ENCODE measurements around the gene DPP10.

The DPP10 gene

DNA sequence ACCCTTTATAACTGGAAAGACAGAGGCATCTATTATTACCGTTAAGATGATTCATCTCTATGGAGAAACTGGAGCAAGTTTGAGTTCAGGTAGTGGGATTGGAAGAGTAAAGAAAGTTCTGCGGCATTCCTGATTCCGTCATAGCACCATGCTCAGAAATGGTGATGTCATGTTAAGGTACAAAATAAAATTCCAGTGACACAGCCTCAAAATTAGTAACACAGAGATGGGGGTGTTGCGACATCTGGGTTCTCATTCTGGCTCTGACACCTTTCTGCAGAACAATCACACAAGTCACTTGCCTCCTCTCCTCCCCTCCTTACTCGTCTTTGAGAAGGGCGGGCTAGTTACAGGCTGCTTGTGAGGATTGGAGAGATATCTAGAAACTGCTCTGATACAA, 105.7 kb downstream of the DPP10 start:
- TF ChIP-seq POLR2AphosphoS5 (IDR thresholded peaks at IDR 0.05; ENCODE audit: low read depth, low read length) (no peak), POLR2A (IDR thresholded peaks at IDR 0.05; ENCODE audit: low read depth, low read length) (no peak), TAF1 (IDR thresholded peaks at IDR 0.05; ENCODE audit: borderline replicate concordance, low read depth, low read length) (no peak)
- DNase-seq (ENCODE audit: insufficient read length) (no peak), FAIRE-seq (no peak)

- FAIRE-seq (no peak), DNase-seq (ENCODE audit: insufficient read length) (no peak)
- TF ChIP-seq TAF1 (IDR thresholded peaks at IDR 0.05; ENCODE audit: borderline replicate concordance, low read depth, low read length) (no peak), POLR2AphosphoS5 (IDR thresholded peaks at IDR 0.05; ENCODE audit: low read depth, low read length) (no peak), POLR2A (IDR thresholded peaks at IDR 0.05; ENCODE audit: low read depth, low read length) (no peak)
Observed at GRCh38 chr2:114550364-114550763, 107.9 kb downstream of the DPP10 start.

DNA sequence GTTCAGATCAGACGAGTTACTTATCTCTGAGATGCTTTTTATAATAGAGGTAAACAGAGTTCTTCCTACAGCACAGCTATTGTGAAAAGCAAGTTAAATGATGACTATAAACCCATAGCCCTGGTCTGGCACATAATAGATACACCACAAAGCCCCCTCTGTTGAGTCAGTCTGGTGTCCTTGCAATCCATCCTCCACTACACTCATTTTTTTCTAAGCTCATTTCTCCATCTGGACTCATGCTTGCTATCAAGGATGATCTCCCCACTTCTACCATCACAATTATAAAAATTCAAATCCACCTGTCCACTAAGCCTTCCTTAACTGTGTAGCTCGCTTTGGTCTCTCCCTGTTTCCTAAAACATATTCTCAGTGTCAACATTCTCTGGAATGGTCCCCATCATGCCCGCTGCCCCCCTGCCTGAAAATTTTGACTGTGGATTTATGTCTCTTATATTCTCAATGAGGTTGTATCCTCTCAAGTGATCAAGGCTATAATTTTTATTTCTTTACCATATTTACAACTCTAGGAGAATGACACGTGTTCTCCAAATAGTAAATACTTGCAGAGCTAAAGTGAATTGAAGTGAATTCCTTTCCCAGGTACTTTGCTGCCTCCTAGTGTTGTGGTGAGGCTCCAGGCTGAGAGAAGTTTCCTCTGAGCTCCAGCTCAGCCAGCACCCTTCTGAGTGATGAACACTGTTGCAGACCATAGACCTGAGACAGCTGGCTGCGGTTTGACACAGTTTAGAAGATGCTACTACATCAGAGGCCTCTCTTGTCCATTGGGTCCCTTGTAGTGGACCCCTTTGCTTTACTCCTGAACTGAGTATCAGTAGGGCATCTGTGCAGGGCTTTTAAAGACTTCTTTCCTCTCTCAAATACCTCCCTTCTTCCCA, 108.7 kb downstream of the DPP10 start:
- FAIRE-seq = peak; percentile 67
- no peak for DNase-seq (ENCODE audit: insufficient read length)
- no peak for TF ChIP-seq TAF1 (IDR thresholded peaks at IDR 0.05; ENCODE audit: borderline replicate concordance, low read depth, low read length)
- no peak for TF ChIP-seq POLR2A (IDR thresholded peaks at IDR 0.05; ENCODE audit: low read depth, low read length)
- no peak for TF ChIP-seq POLR2AphosphoS5 (IDR thresholded peaks at IDR 0.05; ENCODE audit: low read depth, low read length)

GRCh38 chr2:114553027-114553426, 110.6 kb downstream of the DPP10 start:
- FAIRE-seq (no peak), DNase-seq (ENCODE audit: insufficient read length) (no peak)
- no peak for TF ChIP-seq POLR2A (IDR thresholded peaks at IDR 0.05; ENCODE audit: low read depth, low read length)
- no peak for TF ChIP-seq POLR2AphosphoS5 (IDR thresholded peaks at IDR 0.05; ENCODE audit: low read depth, low read length)
- TF ChIP-seq TAF1 (IDR thresholded peaks at IDR 0.05; ENCODE audit: borderline replicate concordance, low read depth, low read length) = no peak

GRCh38 chr2:114569166-114569565, 126.7 kb downstream of the DPP10 start:
- TF ChIP-seq TAF1 (IDR thresholded peaks at IDR 0.05; ENCODE audit: borderline replicate concordance, low read depth, low read length) (no peak), POLR2AphosphoS5 (IDR thresholded peaks at IDR 0.05; ENCODE audit: low read depth, low read length) (no peak), POLR2A (IDR thresholded peaks at IDR 0.05; ENCODE audit: low read depth, low read length) (no peak)
- DNase-seq (ENCODE audit: insufficient read length) (no peak), FAIRE-seq (no peak)

DNA sequence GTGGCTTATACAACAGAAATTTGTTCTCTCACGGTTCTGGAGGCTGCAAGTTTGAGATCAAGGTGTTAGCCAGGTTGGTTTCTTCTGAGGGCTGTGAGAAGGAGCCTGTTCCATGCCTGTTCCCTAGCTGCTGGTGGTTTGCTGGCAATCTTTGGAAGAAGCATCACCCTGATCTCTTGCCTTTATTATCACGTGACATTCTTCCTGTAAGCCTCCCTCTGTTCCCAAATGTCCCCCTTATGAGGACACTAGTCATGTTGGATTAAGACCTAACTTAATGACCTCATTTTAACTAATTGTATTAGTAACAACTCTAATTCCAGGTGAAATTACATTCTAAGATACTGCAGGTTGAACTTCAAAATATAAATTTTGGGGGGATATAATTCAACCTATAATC, 135.2 kb downstream of the DPP10 start:
- FAIRE-seq = no peak
- DNase-seq (ENCODE audit: insufficient read length) = no peak
- no peak for TF ChIP-seq POLR2A (IDR thresholded peaks at IDR 0.05; ENCODE audit: low read depth, low read length)
- no peak for TF ChIP-seq POLR2AphosphoS5 (IDR thresholded peaks at IDR 0.05; ENCODE audit: low read depth, low read length)
- TF ChIP-seq TAF1 (IDR thresholded peaks at IDR 0.05; ENCODE audit: borderline replicate concordance, low read depth, low read length) = no peak

DNA sequence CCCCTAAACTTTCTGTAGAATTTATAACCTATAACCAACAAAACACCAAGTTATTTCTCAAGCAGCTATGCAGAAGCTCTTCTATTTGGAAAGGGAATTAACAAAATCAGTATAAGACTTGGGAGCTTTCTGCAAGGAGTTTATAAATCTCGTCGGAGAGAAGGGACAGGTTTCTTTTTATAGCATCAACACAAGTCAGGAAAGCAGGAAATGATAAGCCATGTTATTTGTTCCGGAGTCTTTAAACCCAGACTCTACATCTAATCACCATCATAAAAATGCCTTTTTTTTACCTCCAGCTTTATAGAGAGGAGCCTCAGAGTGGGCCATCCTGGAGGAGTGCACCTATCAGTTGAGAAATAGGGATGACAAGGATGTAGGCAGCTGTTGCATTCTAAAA, 137.1 kb downstream of the DPP10 start:
- DNase-seq (ENCODE audit: insufficient read length) = no peak
- no peak for FAIRE-seq
- TF ChIP-seq TAF1 (IDR thresholded peaks at IDR 0.05; ENCODE audit: borderline replicate concordance, low read depth, low read length) = no peak
- no peak for TF ChIP-seq POLR2A (IDR thresholded peaks at IDR 0.05; ENCODE audit: low read depth, low read length)
- TF ChIP-seq POLR2AphosphoS5 (IDR thresholded peaks at IDR 0.05; ENCODE audit: low read depth, low read length) = no peak

GRCh38 chr2:114580691-114581090, 138.2 kb downstream of the DPP10 start:
- no peak for TF ChIP-seq TAF1 (IDR thresholded peaks at IDR 0.05; ENCODE audit: borderline replicate concordance, low read depth, low read length)
- no peak for TF ChIP-seq POLR2AphosphoS5 (IDR thresholded peaks at IDR 0.05; ENCODE audit: low read depth, low read length)
- no peak for TF ChIP-seq POLR2A (IDR thresholded peaks at IDR 0.05; ENCODE audit: low read depth, low read length)
- DNase-seq (ENCODE audit: insufficient read length) = no peak
- FAIRE-seq = no peak

- DNase-seq (ENCODE audit: insufficient read length) (no peak), FAIRE-seq (no peak)
- no peak for TF ChIP-seq TAF1 (IDR thresholded peaks at IDR 0.05; ENCODE audit: borderline replicate concordance, low read depth, low read length)
- TF ChIP-seq POLR2AphosphoS5 (IDR thresholded peaks at IDR 0.05; ENCODE audit: low read depth, low read length) = no peak
- no peak for TF ChIP-seq POLR2A (IDR thresholded peaks at IDR 0.05; ENCODE audit: low read depth, low read length)
Observed at GRCh38 chr2:114598329-114598728, 155.9 kb downstream of the DPP10 start.

GRCh38 chr2:114609203-114609602, 166.8 kb downstream of the DPP10 start:
- DNase-seq (ENCODE audit: insufficient read length) = no peak
- TF ChIP-seq TAF1 (IDR thresholded peaks at IDR 0.05; ENCODE audit: borderline replicate concordance, low read depth, low read length) (no peak), POLR2AphosphoS5 (IDR thresholded peaks at IDR 0.05; ENCODE audit: low read depth, low read length) (no peak), POLR2A (IDR thresholded peaks at IDR 0.05; ENCODE audit: low read depth, low read length) (no peak)
- FAIRE-seq = no peak

DNA sequence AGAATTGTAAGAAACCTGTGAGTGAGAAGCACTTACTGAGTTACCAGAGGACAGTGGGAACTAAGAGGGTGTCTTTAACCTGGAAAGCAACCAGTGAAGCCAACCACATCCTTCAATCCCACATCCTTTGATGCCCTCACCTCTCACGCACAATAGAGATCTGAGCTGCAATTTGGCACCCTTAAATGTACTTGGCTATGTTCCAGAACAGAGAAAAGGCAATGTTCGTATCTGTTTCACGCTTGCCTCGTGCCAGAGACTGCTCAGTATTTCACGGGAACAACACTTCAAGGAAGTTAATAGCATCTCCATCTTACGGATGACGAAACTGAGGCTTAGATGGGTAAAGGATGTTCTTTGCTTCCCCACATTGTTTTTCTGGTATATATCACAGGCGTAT, 167.4 kb downstream of the DPP10 start:
- DNase-seq (ENCODE audit: insufficient read length) = no peak
- no peak for FAIRE-seq
- TF ChIP-seq POLR2AphosphoS5 (IDR thresholded peaks at IDR 0.05; ENCODE audit: low read depth, low read length) (no peak), TAF1 (IDR thresholded peaks at IDR 0.05; ENCODE audit: borderline replicate concordance, low read depth, low read length) (no peak), POLR2A (IDR thresholded peaks at IDR 0.05; ENCODE audit: low read depth, low read length) (no peak)

DNA sequence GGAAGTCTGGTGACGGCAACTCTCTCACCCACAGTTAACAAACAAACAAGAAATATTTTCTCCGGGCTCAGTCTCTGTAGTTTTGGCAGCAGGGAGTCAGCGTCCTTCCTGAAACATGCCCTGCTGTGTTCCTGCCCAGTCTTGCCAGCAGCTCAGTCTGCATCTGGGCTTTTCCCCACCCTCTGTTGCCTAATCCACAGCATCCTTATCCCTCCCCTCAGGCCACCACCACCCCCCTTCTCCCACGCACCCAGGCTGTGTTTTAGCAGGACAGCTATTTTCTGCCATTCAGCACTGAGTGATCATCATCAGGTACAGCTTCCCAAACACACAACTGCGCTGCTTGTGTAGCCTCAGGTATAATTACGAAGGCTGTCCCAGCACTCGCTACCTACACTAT, 168.2 kb downstream of the DPP10 start:
- no peak for TF ChIP-seq TAF1 (IDR thresholded peaks at IDR 0.05; ENCODE audit: borderline replicate concordance, low read depth, low read length)
- TF ChIP-seq POLR2A (IDR thresholded peaks at IDR 0.05; ENCODE audit: low read depth, low read length) = no peak
- no peak for TF ChIP-seq POLR2AphosphoS5 (IDR thresholded peaks at IDR 0.05; ENCODE audit: low read depth, low read length)
- no peak for FAIRE-seq
- DNase-seq (ENCODE audit: insufficient read length) = no peak
